HAP-1 (cell line): ENCODE measurements around the gene STN1.

Experiments used
- DNase-seq, 2 experiments: peaks; one replicate each; pipeline ENCODE4 v3.0.0-alpha.2; 2016 to 2020; ENCODE audit warnings: low spot score in 2 of 2
- H3K27me3 ChIP-seq: fragments of 250-450 bp; sonication (Bioruptor Pico); 2 replicates; pipeline ENCODE4 v1.5.1; 2020; ENCODE audit warnings: low read depth, mild to moderate bottlenecking, moderate library complexity
- H3K36me3 ChIP-seq: fragments of 250-450 bp; sonication (Bioruptor Pico); replicated peaks from 2 replicates; pipeline ENCODE4 v1.5.1; 2020; ENCODE audit warnings: mild to moderate bottlenecking
- H3K4me1 ChIP-seq: fragments of 250-450 bp; sonication (Bioruptor Pico); 2 replicates; pipeline ENCODE4 v1.5.1; 2020; ENCODE audit warnings: mild to moderate bottlenecking
- H3K4me3 ChIP-seq: fragments of 250-450 bp; sonication (Bioruptor Pico); 2 replicates; pipeline ENCODE4 v1.5.1; 2020; ENCODE audit warnings: mild to moderate bottlenecking, moderate library complexity
- H3K9me3 ChIP-seq: fragments of 250-450 bp; sonication (Bioruptor Pico); 2 replicates; pipeline ENCODE4 v1.5.1; 2020; ENCODE audit warnings: mild to moderate bottlenecking, moderate library complexity
- in situ Hi-C: fragments of 300-500 bp; cut with MboI; formaldehyde crosslinking; loops from 3 replicates; pipeline ENCODE4 v1.14.3; 2020; ENCODE audit warnings: low sequenced_read_pairs, inconsistent platforms, mixed read lengths

The STN1 gene, protein sequence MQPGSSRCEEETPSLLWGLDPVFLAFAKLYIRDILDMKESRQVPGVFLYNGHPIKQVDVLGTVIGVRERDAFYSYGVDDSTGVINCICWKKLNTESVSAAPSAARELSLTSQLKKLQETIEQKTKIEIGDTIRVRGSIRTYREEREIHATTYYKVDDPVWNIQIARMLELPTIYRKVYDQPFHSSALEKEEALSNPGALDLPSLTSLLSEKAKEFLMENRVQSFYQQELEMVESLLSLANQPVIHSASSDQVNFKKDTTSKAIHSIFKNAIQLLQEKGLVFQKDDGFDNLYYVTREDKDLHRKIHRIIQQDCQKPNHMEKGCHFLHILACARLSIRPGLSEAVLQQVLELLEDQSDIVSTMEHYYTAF

DNA sequence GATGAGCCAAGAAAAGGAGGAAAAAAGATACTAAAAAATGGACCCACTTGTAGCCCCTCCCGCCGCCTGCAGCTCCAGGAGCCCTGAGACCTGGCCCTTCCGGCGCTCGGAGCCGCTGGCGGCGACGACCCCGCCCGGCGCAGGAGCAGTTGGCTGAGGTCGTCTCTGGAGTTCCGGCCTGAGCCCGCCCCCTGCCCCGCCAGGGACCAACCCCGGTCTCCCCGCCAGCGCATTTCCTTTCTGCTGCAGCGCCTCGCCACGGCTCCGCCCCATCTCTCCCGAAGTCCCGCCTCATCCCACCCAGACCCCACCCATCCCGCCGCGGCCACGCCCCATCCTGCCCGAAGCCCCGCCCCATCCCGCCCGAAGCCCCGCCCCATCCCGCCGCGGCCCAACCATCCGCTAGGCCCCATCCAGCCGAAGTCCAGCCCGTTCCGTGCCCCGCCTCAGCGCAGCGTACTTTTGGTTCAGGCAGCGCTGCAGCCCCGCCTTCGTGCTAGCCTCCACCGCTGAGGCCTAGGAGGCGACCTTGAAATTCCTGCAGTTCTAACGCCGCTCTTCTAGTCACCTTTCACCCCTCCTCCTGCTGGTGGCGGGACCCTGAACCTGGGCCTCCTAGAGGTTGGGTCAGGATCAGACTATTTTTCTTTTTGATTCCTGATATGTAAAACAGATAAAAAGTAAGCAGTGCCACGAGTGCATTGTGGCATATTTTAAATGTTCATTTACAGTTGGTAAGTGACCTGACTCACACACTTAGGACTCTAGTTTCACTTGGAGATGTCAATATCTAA, at the start of gene STN1:
TSS of gene STN1 (minus strand) at position 132 of the 794 bp plus-strand sequence. CDS start 590 bp downstream, outside the sequence.
- peak; percentile 92 to 98 for DNase-seq
- in situ Hi-C loops, result no loop called here
- peaks cover 17% of the 10 kb centered on the region for H3K4me1 ChIP-seq

DNA sequence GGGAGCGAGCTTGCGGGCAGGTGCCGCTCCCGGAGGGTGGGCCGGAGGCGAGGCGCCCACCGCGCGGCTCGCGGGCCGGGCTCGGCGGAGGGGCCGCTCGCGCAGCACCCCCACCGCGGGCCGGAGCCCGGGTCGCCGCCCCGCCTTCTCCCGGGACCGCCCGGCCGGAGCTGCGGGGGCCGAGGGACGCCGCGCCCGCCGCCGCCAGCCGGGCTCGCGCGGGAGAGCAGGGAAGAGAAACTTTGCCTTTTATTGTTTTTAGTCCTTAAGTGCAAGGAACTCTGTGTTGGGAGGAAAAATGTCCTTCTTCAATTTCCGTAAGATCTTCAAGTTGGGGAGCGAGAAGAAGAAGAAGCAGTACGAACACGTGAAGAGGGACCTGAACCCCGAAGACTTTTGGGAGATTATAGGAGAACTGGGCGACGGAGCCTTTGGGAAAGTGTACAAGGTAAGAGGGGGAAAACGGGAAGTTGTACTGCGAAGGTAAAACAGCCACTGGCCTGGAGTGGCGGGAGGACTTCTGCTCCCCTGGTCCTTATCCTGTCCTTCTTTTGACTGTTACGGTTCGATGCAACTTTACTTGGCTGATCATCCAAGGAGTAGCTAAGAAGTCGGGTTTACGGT, 49.6 kb upstream of the STN1 start:
- in situ Hi-C loops, result loop anchor here (10.0 kb wide), 1 partner anchor 157 kb away; the partner anchor contains the start of gene SFR1
- H3K27me3 ChIP-seq, result no peaks in the 10 kb centered on the region
- no peaks in the 10 kb centered on the region for H3K9me3 ChIP-seq
- no peaks in the 10 kb centered on the region for H3K36me3 ChIP-seq
- H3K4me3 ChIP-seq, result peak overlapping the region; percentile 60
- peak; percentile 35 to 39 for DNase-seq
- peaks cover 10% of the 10 kb centered on the region for H3K4me1 ChIP-seq

More for the DNA sequence above, at the start of gene STN1:
- Histone ChIP-seq H3K9me3 (peaks cover 4% of the 10 kb centered on the region; the same call in 1 of the 2 replicates), H3K27me3 (no peaks in the 10 kb centered on the region), H3K36me3 (no peaks in the 10 kb centered on the region), H3K4me3 (peak within 1 kb of the TSS; percentile 52)

DNA sequence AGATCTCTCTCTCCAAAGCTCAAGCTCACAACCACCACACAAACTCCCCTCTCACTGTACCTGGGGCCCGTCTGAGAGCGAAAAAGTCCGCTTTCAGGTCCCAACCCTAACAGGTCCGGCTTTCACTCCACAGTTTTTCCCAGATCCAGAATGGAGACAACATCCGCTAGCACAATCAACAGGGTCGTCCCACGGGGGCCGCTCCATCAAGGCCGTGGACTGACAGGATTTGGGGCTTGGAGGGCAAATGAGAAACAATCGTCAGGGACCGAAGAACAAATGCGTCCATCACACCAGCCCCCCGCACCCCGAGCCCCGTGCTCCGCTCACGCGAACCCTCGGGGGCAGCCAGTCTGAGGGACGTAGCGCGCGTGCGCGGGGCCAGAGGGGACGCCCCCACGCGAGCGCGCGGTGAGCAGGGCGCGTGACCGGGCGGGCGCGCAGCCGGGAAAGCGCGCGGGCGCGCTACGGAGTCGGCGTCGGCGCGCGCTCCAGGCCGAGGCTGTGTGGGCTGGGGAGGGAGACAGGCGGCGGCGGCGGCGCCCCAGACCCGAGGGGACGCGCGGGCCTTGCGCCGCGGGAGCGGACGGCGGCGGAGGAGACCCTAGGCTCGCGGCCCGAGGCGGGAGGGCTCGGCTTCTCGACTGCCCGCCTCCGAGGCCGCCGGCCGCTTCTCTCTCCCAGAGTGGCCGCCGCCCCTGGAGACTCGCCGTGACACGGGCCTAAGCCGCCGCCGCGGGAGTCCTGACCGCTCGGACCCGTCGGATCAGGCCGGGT, 48.9 kb upstream of the STN1 start, which contains the start of gene SLK:
TSS of gene SLK (plus strand) at position 470 of the 777 bp plus-strand sequence. CDS start 606 bp downstream, outside the sequence.
- Histone ChIP-seq H3K36me3 (no peaks in the 10 kb centered on the region), H3K4me3 (peak within 1 kb of the TSS; percentile 60), H3K4me1 (peaks cover 10% of the 10 kb centered on the region), H3K27me3 (no peaks in the 10 kb centered on the region), H3K9me3 (no peaks in the 10 kb centered on the region)
- peak; percentile 56 to 79 for DNase-seq
- in situ Hi-C loops, result loop anchor here (10.0 kb wide), 1 partner anchor 158 kb away; the partner anchor contains the start of gene SFR1

GRCh38 chr10:103960103-103960502, 42.1 kb upstream of the STN1 start:
- Histone ChIP-seq H3K4me3 (no peak overlapping the region), H3K36me3 (no peaks in the 10 kb centered on the region)
- in situ Hi-C loops, result loop anchor here (10.0 kb wide), 1 partner anchor 165 kb away; the partner anchor contains the start of gene SFR1

GRCh38 chr10:103958996-103959395, 41.0 kb upstream of the STN1 start:
- no peaks in the 10 kb centered on the region for H3K36me3 ChIP-seq
- no peaks in the 10 kb centered on the region; the same call in 1 of the 2 replicates for H3K9me3 ChIP-seq
- no peak for DNase-seq
- H3K4me1 ChIP-seq, result no peaks in the 10 kb centered on the region
- peaks cover 59% of the 10 kb centered on the region for H3K27me3 ChIP-seq
- no peak overlapping the region for H3K4me3 ChIP-seq
- in situ Hi-C loops, result no loop called here

More at GRCh38 chr10:103960103-103960502, 42.1 kb upstream of the STN1 start:
- no peak for DNase-seq
- Histone ChIP-seq H3K27me3 (peaks cover 50% of the 10 kb centered on the region), H3K4me1 (no peaks in the 10 kb centered on the region), H3K9me3 (no peaks in the 10 kb centered on the region)

DNA sequence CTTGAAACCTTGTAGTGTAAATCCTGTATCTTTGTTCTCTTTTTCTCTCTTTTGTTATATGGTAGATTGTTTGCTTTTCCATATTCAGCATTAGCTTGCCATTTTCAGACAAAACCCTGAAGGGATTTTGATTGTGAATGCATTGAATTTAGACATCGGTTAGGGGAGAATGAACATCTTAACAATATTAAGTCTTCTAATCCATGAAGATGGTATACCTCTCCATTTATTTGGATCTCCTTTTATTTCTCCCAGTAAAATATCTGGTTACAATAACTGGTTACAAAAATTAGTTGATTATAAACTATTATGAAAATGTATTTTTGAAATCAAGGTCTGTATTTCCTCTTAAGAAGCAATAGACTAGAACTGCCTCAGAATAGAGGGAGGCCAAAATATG, 36.6 kb upstream of the STN1 start:
- in situ Hi-C loops, result no loop called here

GRCh38 chr10:103951942-103952341, 34.0 kb upstream of the STN1 start:
- in situ Hi-C loops, result no loop called here
- peaks cover 9% of the 10 kb centered on the region for H3K4me1 ChIP-seq
- no peaks in the 10 kb centered on the region; the same call in 1 of the 2 replicates for H3K9me3 ChIP-seq
- H3K4me3 ChIP-seq, result no peak overlapping the region
- no peaks in the 10 kb centered on the region for H3K36me3 ChIP-seq
- DNase-seq, result peak; percentile 59 to 92
- peaks cover 72% of the 10 kb centered on the region for H3K27me3 ChIP-seq

More for the DNA sequence above, 36.6 kb upstream of the STN1 start:
- Histone ChIP-seq H3K4me1 (peaks cover 9% of the 10 kb centered on the region), H3K36me3 (no peaks in the 10 kb centered on the region), H3K27me3 (peaks cover 71% of the 10 kb centered on the region), H3K9me3 (no peaks in the 10 kb centered on the region; the same call in 1 of the 2 replicates), H3K4me3 (no peak overlapping the region)
- DNase-seq, result no peak

DNA sequence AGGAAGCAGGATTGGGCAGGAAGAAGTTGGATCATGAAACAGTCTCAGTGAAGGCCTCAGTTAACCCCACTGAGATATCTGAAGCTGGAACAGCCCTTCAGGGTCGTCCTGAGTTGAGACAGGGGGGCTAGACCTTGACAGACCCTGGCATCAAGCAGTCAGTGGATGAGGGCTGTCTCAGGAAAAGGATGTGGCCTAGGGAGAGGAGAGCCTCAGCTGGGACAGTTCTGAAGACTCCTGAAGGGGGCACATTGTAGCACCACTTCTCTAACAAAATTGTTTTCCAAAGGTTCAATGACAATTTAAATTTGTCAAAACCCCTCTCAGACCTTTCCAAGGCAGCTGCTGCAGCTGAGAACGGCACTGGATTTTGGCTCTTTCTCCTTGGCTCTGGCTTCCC, 33.2 kb upstream of the STN1 start:
- H3K9me3 ChIP-seq, result no peaks in the 10 kb centered on the region; the same call in 1 of the 2 replicates
- H3K4me1 ChIP-seq, result peaks cover 9% of the 10 kb centered on the region
- in situ Hi-C loops, result no loop called here
- H3K4me3 ChIP-seq, result no peak overlapping the region
- no peaks in the 10 kb centered on the region for H3K36me3 ChIP-seq
- DNase-seq, result no peak
- H3K27me3 ChIP-seq, result peaks cover 75% of the 10 kb centered on the region

DNA sequence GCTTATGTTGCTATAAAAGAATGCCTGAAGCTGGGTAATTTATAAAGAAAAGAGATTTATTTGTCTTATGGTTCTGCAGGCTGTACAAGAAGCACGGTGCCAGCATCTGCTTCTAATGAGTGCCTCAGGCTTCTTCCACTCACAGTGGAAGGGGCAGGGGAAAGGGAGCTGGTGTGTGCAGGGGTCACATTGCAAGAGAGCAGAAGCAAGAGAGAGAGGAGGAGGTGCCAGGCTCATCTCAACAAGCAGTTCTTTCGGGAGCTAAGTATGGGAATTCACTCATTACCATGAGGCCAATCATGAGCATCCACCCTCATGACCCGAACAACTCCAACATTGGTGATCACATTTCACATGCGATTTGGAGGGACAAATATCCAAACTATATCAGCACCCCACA, 31.7 kb upstream of the STN1 start:
- Histone ChIP-seq H3K9me3 (no peaks in the 10 kb centered on the region; the same call in 1 of the 2 replicates), H3K4me1 (peaks cover 9% of the 10 kb centered on the region), H3K36me3 (no peaks in the 10 kb centered on the region), H3K4me3 (no peak overlapping the region), H3K27me3 (peaks cover 79% of the 10 kb centered on the region)
- DNase-seq, result no peak
- in situ Hi-C loops, result no loop called here

DNA sequence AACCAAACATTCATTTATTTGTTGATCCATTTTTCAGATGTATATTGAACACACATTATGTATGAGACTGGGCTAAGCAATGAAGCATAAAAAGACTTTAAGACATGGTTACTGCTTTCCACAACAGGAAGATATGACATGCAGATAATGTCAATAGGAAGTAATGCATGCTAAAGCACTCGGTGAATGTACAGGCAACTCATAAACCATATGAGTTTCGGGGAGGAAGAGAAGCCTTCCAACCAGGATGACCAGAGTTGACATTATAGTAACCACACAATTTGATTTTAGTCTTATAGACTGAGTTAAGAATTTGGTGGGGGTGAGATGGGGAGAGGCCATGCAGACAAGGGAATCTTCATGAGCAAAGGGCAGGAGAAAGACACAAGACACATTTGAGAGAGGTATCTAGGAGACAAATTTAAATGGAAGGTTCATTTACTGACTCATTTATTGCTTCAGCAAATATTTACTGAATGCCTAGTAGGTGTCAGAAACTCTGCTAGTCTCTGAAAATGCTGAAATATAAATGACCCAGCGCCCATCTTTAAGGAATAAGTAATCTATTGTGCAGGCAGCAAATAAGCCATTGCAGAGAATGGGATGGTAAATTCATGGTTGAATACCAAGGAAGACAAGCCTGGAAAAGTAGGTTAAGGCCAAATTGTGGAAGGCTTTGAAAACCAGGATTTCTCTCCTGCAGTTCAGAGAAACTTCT, 30.0 kb upstream of the STN1 start:
- DNase-seq, result no peak
- Histone ChIP-seq H3K36me3 (no peaks in the 10 kb centered on the region), H3K9me3 (no peaks in the 10 kb centered on the region), H3K4me3 (no peak overlapping the region), H3K4me1 (peaks cover 9% of the 10 kb centered on the region), H3K27me3 (peaks cover 75% of the 10 kb centered on the region)
- in situ Hi-C loops, result no loop called here

DNA sequence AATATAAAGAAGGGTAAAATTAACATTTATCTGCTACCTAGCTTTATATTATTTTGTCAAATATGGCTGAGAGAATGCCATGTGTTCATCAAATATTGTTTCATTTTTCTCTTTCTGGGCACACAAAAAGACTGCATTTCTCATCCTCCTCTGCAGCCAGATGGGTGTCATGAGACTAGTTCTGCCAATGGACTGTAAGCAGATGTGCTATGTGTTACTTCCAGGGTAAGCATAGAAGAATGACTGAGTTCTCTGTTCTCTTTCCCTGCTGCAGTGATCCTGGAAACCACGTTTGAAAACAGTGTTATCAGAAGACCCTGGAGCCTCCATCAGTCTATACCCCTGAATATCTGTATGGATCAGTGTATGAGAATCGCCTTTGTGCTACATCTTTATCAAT, 24.9 kb upstream of the STN1 start:
- no peak overlapping the region for H3K4me3 ChIP-seq
- H3K27me3 ChIP-seq, result peaks cover 66% of the 10 kb centered on the region
- H3K36me3 ChIP-seq, result no peaks in the 10 kb centered on the region
- no peaks in the 10 kb centered on the region for H3K4me1 ChIP-seq
- H3K9me3 ChIP-seq, result no peaks in the 10 kb centered on the region
- DNase-seq, result no peak
- in situ Hi-C loops, result no loop called here

DNA sequence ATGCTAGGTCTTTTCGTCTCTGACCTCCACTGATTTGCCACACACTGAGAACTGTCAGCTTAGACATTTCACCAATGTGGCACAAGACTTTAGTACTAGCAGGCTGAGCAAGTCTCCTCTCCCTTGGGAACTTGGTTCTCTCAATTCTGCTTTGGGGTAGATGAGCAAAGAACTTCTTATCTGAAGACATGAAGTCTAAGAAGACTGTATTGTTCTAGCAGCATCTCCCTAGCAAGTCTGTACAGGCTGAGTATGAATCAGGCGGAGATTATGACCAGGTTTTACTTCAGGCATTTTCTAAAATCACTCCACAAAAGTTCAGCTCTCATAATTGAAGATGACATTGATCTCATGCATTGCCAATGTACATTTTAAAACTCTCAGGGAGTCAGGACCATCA, 23.8 kb upstream of the STN1 start:
- H3K9me3 ChIP-seq, result no peaks in the 10 kb centered on the region
- DNase-seq, result no peak
- peaks cover 59% of the 10 kb centered on the region for H3K27me3 ChIP-seq
- in situ Hi-C loops, result no loop called here
- no peak overlapping the region for H3K4me3 ChIP-seq
- H3K4me1 ChIP-seq, result no peaks in the 10 kb centered on the region
- no peaks in the 10 kb centered on the region for H3K36me3 ChIP-seq
